DMS114 treated with DMSO at 0.1 percent for 48 hours (cell line): ENCODE data around the gene NDRG4.
A peak's percentile ranks its signal among the peaks of the same experiment; 100 is the strongest.
"Not testable (repeated sequence)": the region's sequence is repeated elsewhere in the genome, so short reads cannot be mapped to it uniquely, and the experiment has no call there.

Experiments used
- DNase-seq: peaks from one replicate; lab custom pipeline; 2025; ENCODE audit not compliant: unreplicated experiment; lab: John Stamatoyannopoulos, UW

The NDRG4 gene

GRCh38 chr16:58464916-58465731, 34.8 kb upstream of the NDRG4 start:
- DNase-seq: peak; percentile 23

- no peak for DNase-seq
Measured at GRCh38 chr16:58465817-58466216, 34.1 kb upstream of the NDRG4 start.

- DNase-seq: no peak
Measured at GRCh38 chr16:58466396-58466795, 33.5 kb upstream of the NDRG4 start.

GRCh38 chr16:58467905-58468304, 32.0 kb upstream of the NDRG4 start:
- DNase-seq: no peak

GRCh38 chr16:58471209-58471975, 28.6 kb upstream of the NDRG4 start:
- DNase-seq: no peak

- DNase-seq: no peak
Measured at GRCh38 chr16:58472266-58472665, 27.7 kb upstream of the NDRG4 start.

- no peak for DNase-seq
Measured at GRCh38 chr16:58472827-58473226, 27.1 kb upstream of the NDRG4 start.

GRCh38 chr16:58474296-58474695, 25.6 kb upstream of the NDRG4 start:
- DNase-seq: no peak

- DNase-seq: no peak
Measured at GRCh38 chr16:58475091-58475619, 24.8 kb upstream of the NDRG4 start.

GRCh38 chr16:58476791-58477190, 23.2 kb upstream of the NDRG4 start:
- no peak for DNase-seq

- no peak for DNase-seq
Measured at GRCh38 chr16:58478427-58478826, 21.5 kb upstream of the NDRG4 start.

- no peak for DNase-seq
Measured at GRCh38 chr16:58481226-58481869, 18.6 kb upstream of the NDRG4 start.

- no peak for DNase-seq
Measured at GRCh38 chr16:58481931-58482330, 18.0 kb upstream of the NDRG4 start.

GRCh38 chr16:58485184-58485887, 14.6 kb upstream of the NDRG4 start:
- no peak for DNase-seq

- peak; percentile 86 for DNase-seq
Measured at GRCh38 chr16:58487566-58488351, 12.2 kb upstream of the NDRG4 start.

- DNase-seq: no peak
Measured at GRCh38 chr16:58488531-58488930, 11.4 kb upstream of the NDRG4 start.

GRCh38 chr16:58490065-58490464, 9.9 kb upstream of the NDRG4 start:
- DNase-seq: no peak

GRCh38 chr16:58490539-58490938, 9.4 kb upstream of the NDRG4 start:
- not testable (repeated sequence) for DNase-seq

GRCh38 chr16:58492066-58492465, 7.9 kb upstream of the NDRG4 start:
- no peak for DNase-seq

GRCh38 chr16:58492735-58493134, 7.2 kb upstream of the NDRG4 start:
- DNase-seq: no peak
